Spleen (tissue), 11 donors: ENCODE data around the gene TIPIN. TPM values are rescaled to one million over a fixed set of nuclear protein-coding genes. Genes with fewer than 3 reads are reported as not detected.

Experiments used
- DNase-seq: peaks from one replicate; pipeline ENCODE4 v3.0.0-alpha.2; 2020
- H3K27ac ChIP-seq, 8 donors: fragments of 200-600 bp; sonication (generic) in 7 of 8; 1 replicate in 4 of 8; 2 replicates in 4 of 8; pipeline versions ENCODE4 v1.5.0 to v1.8.0; 2016 to 2021; ENCODE audit warnings: inconsistent platforms in 4 of 8, mild to moderate bottlenecking in 4 of 8, moderate library complexity in 1 of 8
- H3K27me3 ChIP-seq, 7 donors: fragments of 200-600 bp; sonication (generic) in 6 of 7; replicated peaks in 1 of 7; 1 replicate in 4 of 7; 2 replicates in 3 of 7; pipeline versions ENCODE4 v1.5.0 to v1.8.0; 2016 to 2021; ENCODE audit warnings: inconsistent platforms in 3 of 7, mild to moderate bottlenecking in 1 of 7
- H3K36me3 ChIP-seq, 6 donors: fragments of 200-600 bp; sonication (generic) in 5 of 6; 1 replicate in 4 of 6; 2 replicates in 2 of 6; pipeline versions ENCODE4 v1.5.0 to v1.8.0; 2016 to 2021; ENCODE audit warnings: inconsistent platforms in 2 of 6
- H3K4me1 ChIP-seq, 6 donors: fragments of 200-600 bp; sonication (generic) in 5 of 6; 1 replicate in 3 of 6; 2 replicates in 3 of 6; pipeline versions ENCODE4 v1.5.0 to v1.8.0; 2016 to 2021; ENCODE audit warnings: inconsistent platforms in 3 of 6
- H3K4me3 ChIP-seq, 8 donors: fragments of 200-600 bp; sonication (generic) in 7 of 8; 1 replicate in 4 of 8; 2 replicates in 4 of 8; pipeline versions ENCODE4 v1.5.0 to v1.8.0; 2016 to 2021; ENCODE audit warnings: inconsistent platforms in 4 of 8, mild to moderate bottlenecking in 4 of 8, moderate library complexity in 2 of 8
- H3K9me3 ChIP-seq, 8 donors: fragments of 200-600 bp; sonication (generic) in 7 of 8; 1 replicate in 4 of 8; 2 replicates in 4 of 8; pipeline versions ENCODE4 v1.5.0 to v1.8.0; 2016 to 2021; ENCODE audit warnings: inconsistent platforms in 4 of 8
- CTCF ChIP-seq, 11 experiments: fragments of 200-600 bp in 7 of 11; fragments of 450-650 bp in 4 of 11; sonication (generic) in 4 of 11; IDR thresholded peaks in 8 of 11; conservative IDR thresholded peaks in 3 of 11; 1 replicate in 7 of 11; 2 replicates in 4 of 11; pipeline versions ENCODE4 v1.4.0 to v1.8.0; 2016 to 2021; ENCODE audit warnings: antibody characterized with exemption in 11 of 11, inconsistent platforms in 4 of 11, mild to moderate bottlenecking in 1 of 11
- POLR2A ChIP-seq, 3 donors: fragments of 450-650 bp; IDR thresholded peaks; one replicate each; pipeline ENCODE4 v1.5.1; 2017; ENCODE audit warnings: antibody characterized with exemption in 3 of 3, mild to moderate bottlenecking in 1 of 3
- POLR2AphosphoS5 ChIP-seq, 3 donors: sonication (generic); formaldehyde crosslinking; IDR thresholded peaks; one replicate each; pipeline ENCODE4 v1.5.1; 2017; ENCODE audit warnings: antibody characterized with exemption in 3 of 3
- WGBS, 5 donors: extraction: QIAGEN DNeasy Blood & Tissue Kit in 3 of 5; methylation state at CpG; one replicate each; pipeline versions ENCODE4 v1.1.5 to v1.1.7; 2013 to 2018; 5-methylcytosine and 5-hydroxymethylcytosine counted together
- intact Hi-C: fragments of 100-400 bp; cut with DNase I; formaldehyde crosslinking; loops from one replicate; pipeline ENCODE4 v1.15.0; 2023; ENCODE audit warnings: low total_unique reads
- polyA plus RNA-seq, 3 donors: library from polyadenylated mRNA; stranded (reverse); fragments of 200-250 nt; gene quantifications; one replicate each; pipeline ENCODE4 v1.2.1, GENCODE V29; 2013
- total RNA-seq, 7 donors: library from RNA; depleted of rRNA in 3 of 7; stranded (reverse); fragments of >200 nt in 3 of 7; fragmentation: NEBNext Ultra II Directional in 4 of 7; extraction: Animal tissue kit (Norgen Biotek cat#: 25700) in 4 of 7; gene quantifications; one replicate each; pipeline versions ENCODE4 v1.1.0 to v1.2.1, GENCODE V29; 2016 to 2021
- donor health status: healthy with polysubstance abuse.
- donor health status: DM: no; HTN: no; CAD: no; lungs with moderate emphysema.
- donor health status: DM: no; HTN: no; CAD: no.
- donor health status: Bipolar disorder and iron deficiency.
- donor health status: healthy.
- donor health status: DM: no; HTN: no; CAD: no.
- donor health status: DM: yes; HTN: yes; CAD: no.

TIPIN gene
- total and polyA plus RNA-seq, 10 donors, result 2.7 to 9.4 (median 6.6) TPM

- no peaks in the 10 kb centered on the region for H3K9me3 ChIP-seq
- H3K27ac ChIP-seq, result no peak overlapping the region
- no peak overlapping the region for H3K4me3 ChIP-seq
- intact Hi-C loops, result loop anchor here (5.0 kb wide), 1 partner anchor 207 kb away; the partner anchor contains the start of gene SNAPC5
- no peak for TF ChIP-seq POLR2AphosphoS5 (IDR thresholded peaks at IDR 0.05)
- TF ChIP-seq CTCF (IDR thresholded peaks at IDR 0.05 in 8 of 11, conservative IDR thresholded peaks at IDR 0.05 in 3 of 11), result no peak
- TF ChIP-seq POLR2A (IDR thresholded peaks at IDR 0.05), result no peak
- H3K27me3 ChIP-seq, result no peaks in the 10 kb centered on the region
- H3K36me3 ChIP-seq, result peaks cover 0 to 1% (median 0%) of the 10 kb centered on the region in 6 donors
- peaks cover 12 to 67% (median 38%) of the 10 kb centered on the region in 6 donors for H3K4me1 ChIP-seq
- DNase-seq, result no peak
Observed at GRCh38 chr15:66290518-66290917, 66.0 kb downstream of the TIPIN start.

- no peak for TF ChIP-seq POLR2A (IDR thresholded peaks at IDR 0.05)
- TF ChIP-seq POLR2AphosphoS5 (IDR thresholded peaks at IDR 0.05), result no peak
- no peak for TF ChIP-seq CTCF (IDR thresholded peaks at IDR 0.05 in 8 of 11, conservative IDR thresholded peaks at IDR 0.05 in 3 of 11)
- no peak for DNase-seq
- intact Hi-C loops, result loop anchor here (5.0 kb wide), 1 partner anchor 207 kb away; the partner anchor contains the start of gene SNAPC5
- Histone ChIP-seq H3K4me3 (no peak overlapping the region), H3K4me1 (peaks cover 12 to 62% (median 33%) of the 10 kb centered on the region in 6 donors), H3K36me3 (peaks cover 0 to 5% (median 0%) of the 10 kb centered on the region in 6 donors), H3K27me3 (no peaks in the 10 kb centered on the region), H3K27ac (no peak overlapping the region), H3K9me3 (no peaks in the 10 kb centered on the region)
- WGBS, 5 donors, result 90 to 100% (median 93%) methylated on average over 3 of the region's 3 CpGs
Observed at GRCh38 chr15:66290007-66290406, 66.5 kb downstream of the TIPIN start.

- DNase-seq, result no peak
- no peaks in the 10 kb centered on the region for H3K9me3 ChIP-seq
Observed at GRCh38 chr15:66288551-66289185, 67.8 kb downstream of the TIPIN start.

More at GRCh38 chr15:66288551-66289185, 67.8 kb downstream of the TIPIN start:
- peaks cover 0 to 5% (median 0%) of the 10 kb centered on the region in 6 donors for H3K36me3 ChIP-seq
- no peak overlapping the region for H3K27ac ChIP-seq
- H3K4me3 ChIP-seq, result no peak overlapping the region
- peaks cover 7 to 50% (median 22%) of the 10 kb centered on the region in 6 donors for H3K4me1 ChIP-seq
- intact Hi-C loops, result loop anchor here (5.0 kb wide), 1 partner anchor 306 kb away; no protein-coding TSS in a partner anchor
- no peaks in the 10 kb centered on the region for H3K27me3 ChIP-seq
- TF ChIP-seq POLR2A (IDR thresholded peaks at IDR 0.05) (no peak), POLR2AphosphoS5 (IDR thresholded peaks at IDR 0.05) (no peak), CTCF (IDR thresholded peaks at IDR 0.05 in 8 of 11, conservative IDR thresholded peaks at IDR 0.05 in 3 of 11) (no peak)
- WGBS, 5 donors, result 79 to 84% (median 82%) methylated on average over 6 of the region's 6 CpGs
